Gastroesophageal sphincter (tissue), 4 donors: ENCODE results near the gene CALR3. TPM values are rescaled to one million over a fixed set of nuclear protein-coding genes. Genes with fewer than 3 reads are reported as not detected.
"Not testable (repeated sequence)": the region's sequence is repeated elsewhere in the genome, so short reads cannot be mapped to it uniquely, and the experiment has no call there.

Experiments used
- ATAC-seq: fragments of 150-250 bp; one replicate; pipeline ENCODE4 v1.9.1; 2016; ENCODE audit warnings: mild to moderate bottlenecking, moderate library complexity
- H3K27ac ChIP-seq, 4 donors: fragments of 200-600 bp; sonication (generic) in 3 of 4; 1 replicate in 3 of 4; 2 replicates in 1 of 4; pipeline ENCODE4 v1.5.1; 2016 to 2019
- H3K27me3 ChIP-seq: fragments of 200-600 bp; sonication (generic); one replicate; pipeline ENCODE4 v1.5.1; 2019
- H3K36me3 ChIP-seq, 2 donors: fragments of 200-600 bp; sonication (generic); one replicate each; pipeline ENCODE4 v1.5.1; 2019; ENCODE audit warnings: control low read depth in 1 of 2
- H3K4me1 ChIP-seq, 3 donors: fragments of 200-600 bp; sonication (generic); 1 replicate in 2 of 3; 2 replicates in 1 of 3; pipeline ENCODE4 v1.5.1; 2016 to 2019; ENCODE audit warnings: control low read depth in 2 of 3
- H3K4me3 ChIP-seq, 2 donors: fragments of 200-600 bp; sonication (generic); one replicate each; pipeline ENCODE4 v1.5.1; 2019; ENCODE audit warnings: mild to moderate bottlenecking in 1 of 2, moderate library complexity in 1 of 2
- H3K9me3 ChIP-seq, 3 donors: fragments of 200-600 bp; sonication (generic); one replicate each; pipeline ENCODE4 v1.5.1; 2017 to 2019; ENCODE audit warnings: control low read depth in 2 of 3
- CTCF ChIP-seq, 4 experiments: fragments of 200-600 bp in 2 of 4; fragments of 450-650 bp in 2 of 4; sonication (generic) in 1 of 4; IDR thresholded peaks; one replicate each; pipeline ENCODE4 v1.5.1; 2017 to 2019; ENCODE audit warnings: antibody characterized with exemption in 4 of 4, mild to moderate bottlenecking in 2 of 4, moderate library complexity in 2 of 4
- EP300 ChIP-seq: sonication (generic); formaldehyde crosslinking; IDR thresholded peaks from one replicate; pipeline ENCODE4 v1.6.1; 2017; ENCODE audit warnings: antibody characterized with exemption, mild to moderate bottlenecking
- POLR2A ChIP-seq, 2 donors: fragments of 450-650 bp; IDR thresholded peaks; one replicate each; pipeline ENCODE4 v1.6.1; 2017; ENCODE audit warnings: antibody characterized with exemption in 2 of 2, mild to moderate bottlenecking in 2 of 2, moderate library complexity in 1 of 2
- POLR2AphosphoS5 ChIP-seq: sonication (generic); formaldehyde crosslinking; IDR thresholded peaks from one replicate; pipeline ENCODE4 v1.6.1; 2017; ENCODE audit warnings: antibody characterized with exemption
- WGBS, 2 donors: methylation state at CpG; one replicate each; pipeline ENCODE4 v1.1.5; 2018; ENCODE audit warnings: low coverage in 1 of 2; 5-methylcytosine and 5-hydroxymethylcytosine counted together
- total RNA-seq, 4 donors: library from RNA; depleted of rRNA; stranded (reverse); fragments of >200 nt; gene quantifications; one replicate each; pipeline ENCODE4 v1.1.0, GENCODE V29; 2016

CALR3 gene
- total RNA-seq, 4 donors from 2014 or later, result not detected

- peak overlapping the region; percentile 95 to 98 for H3K4me3 ChIP-seq
Measured at GRCh38 chr19:16470911-16471811, 24.8 kb downstream of the CALR3 start.

GRCh38 chr19:16470541-16470910, 25.4 kb downstream of the CALR3 start:
- no peak for ATAC-seq
- Histone ChIP-seq H3K9me3 (peaks cover 0 to 7% (median 0%) of the 10 kb centered on the region in 3 donors), H3K4me1 (peaks cover 0 to 60% (median 18%) of the 10 kb centered on the region in 3 donors), H3K27ac (peak overlapping the region in 3 of 4 donors; percentile 92 to 95 (median 93)), H3K36me3 (no peaks in the 10 kb centered on the region), H3K4me3 (peak overlapping the region in 1 of 2 donors; percentile 98), H3K27me3 (no peaks in the 10 kb centered on the region)
- TF ChIP-seq EP300 (no peak), CTCF (IDR thresholded peaks at IDR 0.05) (no peak), POLR2A (IDR thresholded peaks at IDR 0.05) (no peak), POLR2AphosphoS5 (no peak)
- WGBS, 2 donors, result 26 to 27% methylated on average over 5 to 7 of the region's 7 CpGs

More at GRCh38 chr19:16470911-16471811, 24.8 kb downstream of the CALR3 start:
- ATAC-seq, result peak; percentile 4
- Histone ChIP-seq H3K9me3 (peaks cover 0 to 7% (median 0%) of the 10 kb centered on the region in 3 donors), H3K27ac (peak overlapping the region; percentile 48 to 95 (median 92)), H3K27me3 (no peaks in the 10 kb centered on the region), H3K4me1 (peaks cover 0 to 56% (median 18%) of the 10 kb centered on the region in 3 donors), H3K36me3 (no peaks in the 10 kb centered on the region)
- TF ChIP-seq POLR2A (IDR thresholded peaks at IDR 0.05) (no peak), CTCF (IDR thresholded peaks at IDR 0.05) (no peak), POLR2AphosphoS5 (no peak), EP300 (no peak)
- 1 to 6% methylated on average over 5 to 18 of the region's 67 CpGs for WGBS, 2 donors

GRCh38 chr19:16467581-16467980, 28.4 kb downstream of the CALR3 start:
- no peak overlapping the region for H3K4me3 ChIP-seq
- ATAC-seq, result no peak
- no peaks in the 10 kb centered on the region for H3K9me3 ChIP-seq
- H3K36me3 ChIP-seq, result no peaks in the 10 kb centered on the region
- H3K27me3 ChIP-seq, result no peaks in the 10 kb centered on the region
- H3K27ac ChIP-seq, result no peak overlapping the region
- H3K4me1 ChIP-seq, result peaks cover 0 to 80% (median 18%) of the 10 kb centered on the region in 3 donors
- TF ChIP-seq EP300 (no peak), POLR2AphosphoS5 (no peak), CTCF (IDR thresholded peaks at IDR 0.05) (no peak), POLR2A (IDR thresholded peaks at IDR 0.05) (no peak)
- 77 to 80% methylated on average over 6 of the region's 6 CpGs for whole genome bisulfite sequencing, 2 donors

- not testable (repeated sequence) for ATAC-seq, H3K9me3 ChIP-seq, H3K27ac ChIP-seq, H3K27me3 ChIP-seq, H3K4me3 ChIP-seq, H3K36me3 ChIP-seq
- peaks cover 0 to 81% (median 18%) of the 10 kb centered on the region in 3 donors for H3K4me1 ChIP-seq
- 74 to 85% methylated on average over 7 to 9 of the region's 12 CpGs for WGBS, 2 donors
Measured at GRCh38 chr19:16466802-16467427, 29.1 kb downstream of the CALR3 start.

GRCh38 chr19:16465239-16465638, 30.7 kb downstream of the CALR3 start:
- TF ChIP-seq EP300 (no peak), POLR2A (IDR thresholded peaks at IDR 0.05) (no peak)
- ATAC-seq, result no peak

More at GRCh38 chr19:16465239-16465638, 30.7 kb downstream of the CALR3 start:
- H3K4me3 ChIP-seq, result no peak overlapping the region
- H3K27ac ChIP-seq, result no peak overlapping the region
- 83 to 87% methylated on average over 3 of the region's 5 CpGs for WGBS, 2 donors
- H3K36me3 ChIP-seq, result no peaks in the 10 kb centered on the region
- H3K4me1 ChIP-seq, result peaks cover 0 to 77% (median 9%) of the 10 kb centered on the region in 3 donors
- H3K9me3 ChIP-seq, result no peaks in the 10 kb centered on the region
- no peaks in the 10 kb centered on the region for H3K27me3 ChIP-seq
